ENCODE measurements around the gene RPH3AL. TPM values are rescaled to one million over a fixed set of nuclear protein-coding genes. Genes with fewer than 3 reads are reported as not detected.
"Not testable (repeated sequence)": the region's sequence is repeated elsewhere in the genome, so short reads cannot be mapped to it uniquely, and the experiment has no call there.

RPH3AL gene
- total RNA-seq, 1 experiment from 2014 or later, result 26.0 TPM

GRCh38 chr17:366657-367615 lies 14.3 kb upstream of the RPH3AL start:
- H3K27me3 ChIP-seq (ENCODE audit: insufficient read depth, low read depth); CTCF ChIA-PET; H3K4me2 ChIP-seq; H4K20me1 ChIP-seq (ENCODE audit: insufficient read depth); DNase-seq; BruUV-seq (replicated peaks); POLR2A ChIA-PET (ENCODE audit: unreplicated experiment); H3K4me1 ChIP-seq (replicated peaks; ENCODE audit: insufficient read depth); H3K9me3 ChIP-seq (ENCODE audit: insufficient read depth, low read depth); H3K27ac ChIP-seq; H3K4me3 ChIP-seq; H3F3A ChIP-seq (ENCODE audit: insufficient read depth, low read depth); H3K79me2 ChIP-seq (ENCODE audit: low read depth); H3K9me2 ChIP-seq (ENCODE audit: insufficient read depth); intact Hi-C loops (cut with micrococcal nuclease; ENCODE audit: unreplicated experiment); H2AFZ ChIP-seq; H3K36me3 ChIP-seq (ENCODE audit: low read depth): not testable (repeated sequence)

GRCh38 chr17:364766-365165 lies 12.2 kb upstream of the RPH3AL start:
- CTCF ChIA-PET, result no interaction called here
- POLR2A ChIA-PET (ENCODE audit: unreplicated experiment), result no interaction called here
- intact Hi-C loops (cut with micrococcal nuclease; ENCODE audit: unreplicated experiment), result no loop called here

GRCh38 chr17:364308-364707 lies 11.7 kb upstream of the RPH3AL start:
- no peaks in the 10 kb centered on the region for H3K36me3 ChIP-seq (ENCODE audit: low read depth)
- BruUV-seq (replicated peaks), result no TSS peak
- H3K4me2 ChIP-seq, result no peak overlapping the region
- no peak overlapping the region for H2AFZ ChIP-seq
- no peaks in the 10 kb centered on the region for H3K27me3 ChIP-seq (ENCODE audit: insufficient read depth, low read depth)
- POLR2A ChIA-PET (ENCODE audit: unreplicated experiment), result no interaction called here
- no peak overlapping the region for H3K27ac ChIP-seq
- H3F3A ChIP-seq (ENCODE audit: insufficient read depth, low read depth), result no peaks in the 10 kb centered on the region
- H3K4me3 ChIP-seq, result no peak overlapping the region
- CTCF ChIA-PET, result interaction anchor here (0.6 kb wide), 1 partner anchor 366 kb away, joined by 6 read pairs; no protein-coding TSS in a partner anchor
- H3K4me1 ChIP-seq (replicated peaks; ENCODE audit: insufficient read depth), result no peaks in the 10 kb centered on the region
- H3K9me3 ChIP-seq (ENCODE audit: insufficient read depth, low read depth), result no peaks in the 10 kb centered on the region; the same call in 1 of the 2 replicates
- H3K9me2 ChIP-seq (ENCODE audit: insufficient read depth), result no peaks in the 10 kb centered on the region
- intact Hi-C loops (cut with micrococcal nuclease; ENCODE audit: unreplicated experiment), result no loop called here
- no peaks in the 10 kb centered on the region for H4K20me1 ChIP-seq (ENCODE audit: insufficient read depth)
- H3K79me2 ChIP-seq (ENCODE audit: low read depth), result no peaks in the 10 kb centered on the region
- DNase-seq, result no peak
- TF ChIP-seq EZH2 (IDR thresholded peaks at IDR 0.05; ENCODE audit: low read depth) (no peak), CTCF (conservative IDR thresholded peaks at IDR 0.05) (no peak)

More at GRCh38 chr17:364766-365165, 12.2 kb upstream of the RPH3AL start:
- DNase-seq, result no peak
- Histone ChIP-seq H3K4me2 (no peak overlapping the region), H3K79me2 (ENCODE audit: low read depth) (no peaks in the 10 kb centered on the region), H3F3A (ENCODE audit: insufficient read depth, low read depth) (no peaks in the 10 kb centered on the region), H3K9me2 (ENCODE audit: insufficient read depth) (no peaks in the 10 kb centered on the region), H3K27me3 (ENCODE audit: insufficient read depth, low read depth) (no peaks in the 10 kb centered on the region), H3K4me3 (no peak overlapping the region), H4K20me1 (ENCODE audit: insufficient read depth) (no peaks in the 10 kb centered on the region), H3K36me3 (ENCODE audit: low read depth) (no peaks in the 10 kb centered on the region), H2AFZ (no peak overlapping the region), H3K4me1 (replicated peaks; ENCODE audit: insufficient read depth) (no peaks in the 10 kb centered on the region), H3K9me3 (ENCODE audit: insufficient read depth, low read depth) (no peaks in the 10 kb centered on the region; the same call in 1 of the 2 replicates), H3K27ac (no peak overlapping the region)
- TF ChIP-seq CTCF (conservative IDR thresholded peaks at IDR 0.05) (no peak), EZH2 (IDR thresholded peaks at IDR 0.05; ENCODE audit: low read depth) (no peak)
- BruUV-seq (replicated peaks), result no TSS peak
